NCI-H187 (cell line): Measurements from ENCODE around the gene CSE1L.
"Not testable (repeated sequence)": the region's sequence is repeated elsewhere in the genome, so short reads cannot be mapped to it uniquely, and the experiment has no call there.

Experiments used
- DNase-seq, 2 experiments: peaks; one replicate each; lab custom pipeline; 2025; lab: John Stamatoyannopoulos, UW

CSE1L gene

GRCh38 chr20:49132995-49133478 is 86.9 kb downstream of the CSE1L start:
- no peak for DNase-seq

- no peak for DNase-seq
These were observed 87.5 kb downstream of the CSE1L start for GRCh38 chr20:49133571-49133970.

GRCh38 chr20:49134797-49135196 is 88.7 kb downstream of the CSE1L start:
- not testable (repeated sequence) for DNase-seq

GRCh38 chr20:49136817-49137571 is 90.9 kb downstream of the CSE1L start:
- no peak for DNase-seq

- no peak for DNase-seq
These were observed 92.3 kb downstream of the CSE1L start for GRCh38 chr20:49138431-49138830.

- DNase-seq = no peak
These were observed 94.3 kb downstream of the CSE1L start for GRCh38 chr20:49140411-49140810.

- no peak for DNase-seq
These were observed 94.7 kb downstream of the CSE1L start for GRCh38 chr20:49140834-49141233.
